ENCODE results near the gene AKIRIN2.

Gene AKIRIN2

DNA sequence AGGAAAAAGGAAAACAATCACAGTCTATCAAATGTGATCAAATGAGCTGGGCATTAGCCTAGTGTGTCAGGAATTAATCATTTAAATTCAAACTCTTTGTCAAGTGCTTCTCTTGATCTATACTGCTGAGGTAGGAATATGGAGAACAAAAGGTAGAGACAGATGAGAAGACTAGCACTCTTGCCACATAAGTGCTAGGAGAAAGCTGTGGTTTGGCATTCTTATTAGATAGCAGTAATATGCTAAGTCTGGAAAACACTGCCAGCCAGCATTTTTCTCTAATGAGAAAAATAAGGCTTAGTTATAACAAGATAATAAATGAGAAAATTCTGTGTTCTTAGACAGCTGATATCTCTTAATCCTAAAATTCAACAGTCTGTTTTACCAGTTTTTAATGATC is 73.2 kb downstream of the AKIRIN2 start:
- no peaks in the 10 kb centered on the region for H3K4me1 ChIP-seq (ENCODE audit: control insufficient read depth, insufficient read depth, low read length)
- no peak for DNase-seq (ENCODE audit: low read depth, low spot score)
- H3K4me3 ChIP-seq (ENCODE audit: low read length): no peak overlapping the region
- H3K27ac ChIP-seq (ENCODE audit: low read length): no peak overlapping the region
- peaks cover 2% of the 10 kb centered on the region; the same call in 1 of the 2 replicates for H3K36me3 ChIP-seq (ENCODE audit: control insufficient read depth, insufficient read depth, low read length)
- no peaks in the 10 kb centered on the region for H3K9me3 ChIP-seq (ENCODE audit: control insufficient read depth, insufficient read depth, low read length)
- H3K27me3 ChIP-seq (ENCODE audit: control insufficient read depth, insufficient read depth, low read length): no peaks in the 10 kb centered on the region

DNA sequence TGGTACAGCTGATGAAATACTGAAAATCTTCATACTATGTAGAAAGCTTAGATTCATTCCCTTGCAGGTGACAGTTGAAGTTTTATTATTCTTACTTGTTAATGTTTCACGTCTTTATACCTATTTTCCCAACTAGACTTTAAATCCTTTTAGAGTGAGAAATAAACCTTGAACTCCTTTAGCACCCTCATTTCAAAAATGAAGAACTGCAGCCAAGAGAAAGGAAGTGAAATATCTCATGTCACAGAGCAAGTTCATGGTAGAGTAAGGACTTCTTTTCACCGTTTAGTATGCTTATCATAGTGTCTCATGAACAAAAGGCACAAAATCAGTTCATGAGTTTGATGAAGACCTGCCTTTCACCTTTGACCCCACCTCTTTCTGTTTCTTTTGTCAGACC is 73.6 kb downstream of the AKIRIN2 start:
- DNase-seq (ENCODE audit: low read depth, low spot score): no peak
- Histone ChIP-seq H3K4me3 (ENCODE audit: low read length) (no peak overlapping the region), H3K27me3 (ENCODE audit: control insufficient read depth, insufficient read depth, low read length) (no peaks in the 10 kb centered on the region), H3K4me1 (ENCODE audit: control insufficient read depth, insufficient read depth, low read length) (no peaks in the 10 kb centered on the region), H3K27ac (ENCODE audit: low read length) (no peak overlapping the region), H3K36me3 (ENCODE audit: control insufficient read depth, insufficient read depth, low read length) (peaks cover 2% of the 10 kb centered on the region; the same call in 1 of the 2 replicates), H3K9me3 (ENCODE audit: control insufficient read depth, insufficient read depth, low read length) (no peaks in the 10 kb centered on the region)
- no CpG with 5 or more reads among the region's 2 CpGs for WGBS (ENCODE audit: insufficient coverage, insufficient read length)
